ENCODE measurements around the gene NLN.

- TF ChIP-seq CTCF (IDR thresholded peaks at IDR 0.05) (no peak), POLR2A (IDR thresholded peaks at IDR 0.05) (no peak)
Measured at GRCh38 chr5:65707663-65708062, 14.3 kb upstream of the NLN start.

All from breast epithelium (tissue), 3 donors.